Small intestine (tissue), 7 donors: ENCODE data around the gene LYPD8. TPM values are rescaled to one million over a fixed set of nuclear protein-coding genes. Genes with fewer than 3 reads are reported as not detected.

Source experiments
- DNase-seq, 2 donors: peaks; one replicate each; pipeline versions ENCODE4 v3.0.0 to v3.0.0-alpha.2; 2013
- FAIRE-seq: peaks from 2 replicates; lab custom pipeline; 2012; peaks lifted over from hg19 to GRCh38; lab: Jason Lieb, UNC
- H3K27ac ChIP-seq, 3 donors: one replicate each; pipeline ENCODE4 v1.5.1; 2013; ENCODE audit warnings: low read length in 2 of 3, mild to moderate bottlenecking in 2 of 3, control low read depth in 1 of 3, inconsistent platforms in 1 of 3, low read depth in 1 of 3, moderate library complexity in 1 of 3
- H3K27me3 ChIP-seq, 3 donors: one replicate each; pipeline ENCODE4 v1.6.1; 2013; ENCODE audit warnings: low read length in 3 of 3, inconsistent platforms in 1 of 3; ENCODE audit not compliant: control insufficient read depth in 3 of 3, insufficient read depth in 3 of 3
- H3K36me3 ChIP-seq, 3 donors: one replicate each; pipeline ENCODE4 v1.6.1; 2013; ENCODE audit warnings: low read length in 3 of 3, inconsistent platforms in 1 of 3, low read depth in 1 of 3, mild to moderate bottlenecking in 1 of 3, moderate library complexity in 1 of 3; ENCODE audit not compliant: control insufficient read depth in 3 of 3, insufficient read depth in 2 of 3
- H3K4me1 ChIP-seq, 3 donors: one replicate each; pipeline ENCODE4 v1.6.1; 2013; ENCODE audit warnings: low read length in 2 of 3, inconsistent platforms in 1 of 3, low read depth in 1 of 3, mild to moderate bottlenecking in 1 of 3, moderate library complexity in 1 of 3; ENCODE audit not compliant: control insufficient read depth in 3 of 3, insufficient read depth in 2 of 3
- H3K4me3 ChIP-seq, 3 donors: one replicate each; pipeline ENCODE4 v1.5.1; 2013; ENCODE audit warnings: low read length in 3 of 3, control low read depth in 1 of 3, inconsistent platforms in 1 of 3, low read depth in 1 of 3, mild to moderate bottlenecking in 1 of 3, moderate library complexity in 1 of 3
- H3K9me3 ChIP-seq, 2 donors: one replicate each; pipeline ENCODE4 v1.6.1; 2013; ENCODE audit warnings: low read depth in 1 of 2, low read length in 1 of 2; ENCODE audit not compliant: control insufficient read depth in 2 of 2, insufficient read depth in 1 of 2
- WGBS, 3 donors: extraction: QIAGEN DNeasy Blood & Tissue Kit; methylation state at CpG; one replicate each; pipeline ENCODE4 v1.1.7; 2013; 5-methylcytosine and 5-hydroxymethylcytosine counted together
- polyA plus RNA-seq, 4 donors: library from polyadenylated mRNA; stranded (reverse) in 3 of 4; unstranded in 1 of 4; fragments of 200-250 nt in 3 of 4; fragments of 120-200 nt in 1 of 4; gene quantifications; one replicate each; pipeline versions ENCODE4 v1.2.1 to v1.2.3, GENCODE V29; 2013
- donor health status: healthy with polysubstance abuse.
- donor health status: control.
- donor health status: control.
- donor health status: Bipolar disorder and iron deficiency.
- donor health status: healthy.

The LYPD8 gene
- polyA plus RNA-seq, 4 donors = 0.81 to 3.4 (median 2.4) TPM; not detected in 1

DNA sequence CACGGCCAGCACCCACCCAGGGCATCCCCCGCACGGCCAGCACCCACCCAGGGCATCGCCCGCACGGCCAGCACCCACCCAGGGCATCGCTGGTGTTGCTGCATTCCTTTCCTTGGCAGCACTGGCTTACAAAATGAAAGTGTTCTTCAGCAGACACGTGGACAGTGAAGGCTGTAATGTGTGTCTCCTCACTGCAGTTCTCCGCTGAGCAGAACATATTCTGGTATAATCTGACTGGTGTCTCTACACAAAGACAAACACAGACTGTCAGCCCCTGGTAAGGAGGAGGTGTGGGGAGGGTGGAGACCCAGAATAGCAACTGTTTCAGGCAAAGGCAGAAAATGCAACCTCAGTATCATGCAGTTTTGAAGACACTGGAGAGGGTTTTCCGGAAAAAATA lies 7.3 kb downstream of the LYPD8 start:
- Histone ChIP-seq H3K27ac (no peak overlapping the region), H3K36me3 (no peaks in the 10 kb centered on the region), H3K27me3 (no peaks in the 10 kb centered on the region), H3K4me3 (no peak overlapping the region), H3K9me3 (peaks cover 0 to 2% of the 10 kb centered on the region in 2 donors), H3K4me1 (peaks cover 0 to 15% (median 0%) of the 10 kb centered on the region in 3 donors)
- no peak for FAIRE-seq
- 51 to 87% (median 65%) methylated on average over 9 of the region's 10 CpGs for WGBS, 3 donors
- peak in 1 of 2 donors; percentile 23 for DNase-seq

DNA sequence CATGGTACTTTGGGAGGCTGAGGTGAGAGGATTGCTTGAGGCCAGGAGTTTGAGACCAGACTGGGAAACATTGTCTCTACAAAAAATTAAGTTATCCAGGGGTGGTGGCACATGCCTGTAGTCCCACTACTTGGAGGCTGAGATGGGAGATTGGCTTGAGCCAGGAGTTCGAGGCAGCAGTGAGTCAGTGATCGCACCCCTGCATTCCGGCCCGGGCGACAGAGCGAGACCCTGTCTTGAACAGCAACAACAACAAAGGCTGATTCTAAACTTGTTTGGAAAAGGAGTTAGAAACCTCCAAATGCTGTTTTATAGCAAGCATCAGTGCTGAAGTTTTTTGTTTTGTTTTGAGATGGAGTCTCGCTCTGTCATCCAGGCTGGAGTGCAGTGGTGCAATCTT lies 14.7 kb downstream of the LYPD8 start:
- FAIRE-seq (no peak), DNase-seq (no peak)
- Histone ChIP-seq H3K9me3 (peaks cover 0 to 12% of the 10 kb centered on the region in 2 donors), H3K27me3 (no peaks in the 10 kb centered on the region), H3K4me3 (no peak overlapping the region), H3K4me1 (no peaks in the 10 kb centered on the region), H3K27ac (no peak overlapping the region), H3K36me3 (no peaks in the 10 kb centered on the region)
- WGBS, 3 donors = 94 to 98% (median 95%) methylated on average over 7 of the region's 7 CpGs

DNA sequence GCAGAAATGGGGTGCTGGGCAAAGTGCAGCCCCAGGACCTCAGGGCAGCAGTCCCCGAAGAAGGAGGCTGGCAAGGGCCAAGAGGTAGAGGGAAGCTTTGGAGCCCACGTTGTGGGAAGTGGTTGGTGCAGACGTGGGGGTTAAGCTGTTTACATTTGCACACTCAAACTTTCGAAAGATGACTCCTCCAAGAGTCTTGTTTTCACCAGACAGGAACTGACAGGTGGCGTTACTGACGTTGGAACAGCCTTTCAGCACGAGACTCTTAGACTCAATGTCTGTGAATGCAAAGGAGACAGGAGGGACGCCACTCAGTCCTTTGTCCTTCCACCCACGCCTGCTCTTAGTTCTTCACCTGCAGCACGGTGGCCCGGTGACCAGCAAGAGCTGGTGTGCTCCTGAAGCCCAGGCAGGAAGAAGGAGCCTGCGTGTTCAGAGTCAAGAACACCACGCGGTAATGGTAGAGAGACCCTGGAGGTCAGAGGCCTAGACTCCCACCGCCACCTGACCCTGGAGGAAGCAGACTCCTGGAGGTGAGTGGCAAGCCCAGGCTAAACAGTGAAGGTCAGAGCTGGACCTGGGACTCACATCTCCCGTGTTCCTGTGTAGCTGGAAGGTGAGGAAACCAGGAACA lies 15.9 kb downstream of the LYPD8 start:
- FAIRE-seq = no peak
- no peaks in the 10 kb centered on the region for H3K36me3 ChIP-seq
- 83 to 87% (median 85%) methylated on average over 16 of the region's 16 CpGs for whole genome bisulfite sequencing, 3 donors
- H3K4me3 ChIP-seq = no peak overlapping the region
- DNase-seq = no peak
- H3K27me3 ChIP-seq = no peaks in the 10 kb centered on the region
- no peak overlapping the region for H3K27ac ChIP-seq
- peaks cover 0 to 12% of the 10 kb centered on the region in 2 donors for H3K9me3 ChIP-seq
- no peaks in the 10 kb centered on the region for H3K4me1 ChIP-seq

DNA sequence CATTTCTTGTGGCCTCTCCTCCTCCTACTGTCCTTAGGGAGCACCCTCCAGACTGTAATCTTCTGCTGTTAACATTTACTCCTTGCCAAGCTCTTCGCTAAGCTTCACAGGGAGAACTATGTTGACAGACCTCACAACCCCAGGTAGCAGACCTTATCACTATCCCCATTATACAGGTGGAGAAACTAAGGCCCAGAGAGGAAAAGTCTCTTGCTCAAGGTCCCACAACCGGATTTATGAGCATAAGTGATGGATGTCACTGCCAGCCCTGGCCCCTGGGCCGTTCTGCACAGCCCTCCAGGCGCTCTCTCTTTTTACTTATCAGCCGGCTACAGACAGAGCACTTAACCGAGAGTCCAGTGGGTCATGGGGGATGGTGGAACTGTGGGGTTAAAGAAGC lies 18.1 kb downstream of the LYPD8 start:
- FAIRE-seq = no peak
- Histone ChIP-seq H3K27me3 (no peaks in the 10 kb centered on the region), H3K36me3 (no peaks in the 10 kb centered on the region), H3K9me3 (peaks cover 0 to 24% of the 10 kb centered on the region in 2 donors), H3K27ac (no peak overlapping the region), H3K4me3 (no peak overlapping the region), H3K4me1 (no peaks in the 10 kb centered on the region)
- DNase-seq = no peak
- WGBS, 3 donors = 79 to 86% (median 85%) methylated on average over 6 of the region's 6 CpGs

DNA sequence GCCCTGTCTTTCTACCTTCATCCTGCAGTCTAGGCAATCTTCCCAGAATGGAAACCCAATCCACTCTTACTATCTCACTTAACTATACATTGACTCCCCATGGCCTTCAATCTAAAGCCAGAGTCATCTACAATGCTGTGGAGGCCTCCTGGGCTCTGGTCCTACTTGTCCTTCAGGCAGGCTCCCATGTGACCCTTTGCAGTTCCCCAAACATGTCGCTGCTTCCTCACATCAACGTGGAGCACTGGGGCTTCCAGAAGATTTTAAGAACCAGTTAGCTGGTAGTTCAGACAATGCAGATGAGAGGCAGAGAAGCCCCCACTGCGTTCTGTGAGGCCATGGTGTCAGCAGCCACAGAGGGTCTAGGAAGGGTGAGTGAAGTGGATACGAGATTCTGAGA lies 18.6 kb downstream of the LYPD8 start:
- Histone ChIP-seq H3K9me3 (peaks cover 0 to 24% of the 10 kb centered on the region in 2 donors), H3K36me3 (no peaks in the 10 kb centered on the region), H3K27me3 (no peaks in the 10 kb centered on the region), H3K27ac (no peak overlapping the region), H3K4me1 (no peaks in the 10 kb centered on the region), H3K4me3 (no peak overlapping the region)
- no peak for FAIRE-seq
- 73 to 85% (median 73%) methylated on average over 4 of the region's 4 CpGs for whole genome bisulfite sequencing, 3 donors
- DNase-seq = no peak

DNA sequence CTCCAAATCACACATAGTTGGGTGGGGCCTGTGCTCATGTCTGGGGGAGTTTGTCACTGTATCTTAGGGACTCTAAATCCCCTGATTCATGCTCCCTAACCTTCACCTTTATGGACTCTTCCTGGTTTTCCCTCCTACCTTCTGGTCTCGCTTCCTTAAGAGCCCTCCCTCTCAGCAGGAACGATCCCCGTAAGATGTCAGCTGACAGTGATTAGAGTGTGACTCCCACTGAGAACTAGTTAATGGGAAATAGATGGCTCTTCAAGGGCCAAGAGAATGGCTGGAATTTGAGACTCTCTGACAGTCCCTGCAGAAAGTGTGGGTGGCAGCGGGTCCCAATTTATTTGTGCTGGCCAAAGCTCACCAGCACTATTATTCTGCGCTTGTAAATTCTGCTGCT lies 22.0 kb downstream of the LYPD8 start:
- Histone ChIP-seq H3K36me3 (no peaks in the 10 kb centered on the region), H3K27me3 (no peaks in the 10 kb centered on the region), H3K9me3 (peaks cover 0 to 21% of the 10 kb centered on the region in 2 donors), H3K4me3 (no peak overlapping the region), H3K27ac (no peak overlapping the region), H3K4me1 (no peaks in the 10 kb centered on the region)
- 76 to 91% (median 83%) methylated on average over 5 of the region's 5 CpGs for WGBS, 3 donors
- FAIRE-seq (no peak), DNase-seq (no peak)

DNA sequence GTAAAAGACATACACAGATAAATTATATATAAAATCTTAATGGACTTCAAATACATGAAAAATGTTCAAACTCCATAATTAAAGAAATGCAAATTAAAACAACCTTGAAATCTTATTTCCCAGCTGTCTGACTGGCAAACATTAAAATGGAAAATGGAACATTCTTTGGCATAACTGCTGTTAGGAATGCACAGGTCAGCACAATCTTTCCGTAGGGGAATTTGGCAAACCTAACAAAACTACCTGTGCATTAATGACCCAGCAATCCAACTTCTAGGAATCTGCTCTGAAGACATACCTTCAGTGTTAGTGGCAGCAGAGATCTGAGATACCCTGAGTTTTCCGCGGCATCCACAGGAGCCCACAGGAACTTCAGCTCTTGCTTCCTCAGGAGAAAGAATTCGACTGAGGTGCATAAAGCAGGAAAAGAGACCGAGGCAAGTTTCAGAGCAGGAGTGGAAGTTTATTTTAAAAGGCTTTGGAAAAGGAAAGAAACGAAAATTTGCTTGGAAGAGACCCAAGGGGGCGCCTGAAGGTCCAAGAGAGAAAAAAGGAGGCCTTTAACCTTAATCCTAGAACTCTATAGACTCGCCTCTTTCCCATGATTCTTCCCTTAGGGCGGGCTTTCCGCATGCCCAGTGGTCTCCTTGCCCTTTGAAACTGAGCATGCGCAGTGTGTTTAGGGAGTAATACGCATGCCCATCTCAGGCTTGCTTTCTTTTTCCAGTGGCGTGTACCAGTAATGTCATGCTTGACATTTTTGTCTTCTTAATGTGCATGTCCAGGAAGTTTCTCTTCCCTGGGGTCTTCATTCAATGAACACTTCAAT lies 24.8 kb downstream of the LYPD8 start:
- Histone ChIP-seq H3K27me3 (no peaks in the 10 kb centered on the region), H3K9me3 (peaks cover 0 to 15% of the 10 kb centered on the region in 2 donors), H3K4me1 (no peaks in the 10 kb centered on the region), H3K36me3 (no peaks in the 10 kb centered on the region), H3K4me3 (no peak overlapping the region), H3K27ac (no peak overlapping the region)
- FAIRE-seq (no peak), DNase-seq (no peak)
- 76 to 87% (median 80%) methylated on average over 13 of the region's 13 CpGs for WGBS, 3 donors

DNA sequence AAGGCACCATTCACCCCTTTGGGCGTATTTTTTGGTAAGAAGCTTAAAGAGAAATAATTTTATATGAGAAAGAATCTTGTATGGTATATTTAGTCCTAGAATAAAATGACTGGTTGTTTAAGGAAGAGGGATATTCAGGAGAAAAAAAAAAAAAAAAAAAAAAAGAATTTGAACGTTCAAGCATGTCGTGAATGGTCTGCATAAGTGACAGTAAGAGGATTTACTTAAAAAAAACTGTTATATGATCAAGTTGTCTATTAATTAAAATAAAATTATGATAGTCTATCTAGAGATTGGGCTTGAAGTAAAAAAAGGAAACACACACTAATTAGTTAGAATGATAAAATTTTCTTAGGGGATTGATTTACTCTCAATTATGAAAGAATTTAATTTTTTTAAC lies 41.3 kb downstream of the LYPD8 start:
- no peaks in the 10 kb centered on the region for H3K27me3 ChIP-seq
- peaks cover 0 to 19% of the 10 kb centered on the region in 2 donors for H3K9me3 ChIP-seq
- WGBS, 3 donors = 42 to 59% (median 50%) methylated on average over 3 of the region's 3 CpGs
- H3K4me1 ChIP-seq = no peaks in the 10 kb centered on the region
- no peaks in the 10 kb centered on the region for H3K36me3 ChIP-seq
- no peak for FAIRE-seq
- no peak overlapping the region for H3K27ac ChIP-seq
- no peak for DNase-seq
- H3K4me3 ChIP-seq = no peak overlapping the region
